ENCODE data around the gene CGB3.

The CGB3 gene

DNA sequence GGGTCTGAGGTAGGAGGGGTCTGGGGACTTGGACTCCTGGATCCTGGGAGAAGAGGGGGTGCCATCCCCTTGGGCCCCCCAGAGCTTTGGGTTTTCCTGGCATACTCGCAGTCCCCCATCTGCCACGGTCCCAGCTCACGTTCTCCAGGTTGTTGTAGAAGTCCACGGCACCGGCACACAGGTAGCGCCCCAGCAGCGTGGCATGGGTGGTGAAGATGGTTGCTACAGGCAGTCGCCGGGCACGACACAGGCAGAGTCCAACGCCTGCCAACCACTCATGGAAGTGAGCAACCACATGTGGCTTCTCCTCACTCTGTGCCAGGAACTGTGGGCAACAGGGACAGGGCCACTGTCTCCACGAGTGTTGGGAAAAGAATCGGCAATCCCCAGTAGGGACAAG lies 38.4 kb downstream of the CGB3 start:
- DNase-seq: no peak

DNA sequence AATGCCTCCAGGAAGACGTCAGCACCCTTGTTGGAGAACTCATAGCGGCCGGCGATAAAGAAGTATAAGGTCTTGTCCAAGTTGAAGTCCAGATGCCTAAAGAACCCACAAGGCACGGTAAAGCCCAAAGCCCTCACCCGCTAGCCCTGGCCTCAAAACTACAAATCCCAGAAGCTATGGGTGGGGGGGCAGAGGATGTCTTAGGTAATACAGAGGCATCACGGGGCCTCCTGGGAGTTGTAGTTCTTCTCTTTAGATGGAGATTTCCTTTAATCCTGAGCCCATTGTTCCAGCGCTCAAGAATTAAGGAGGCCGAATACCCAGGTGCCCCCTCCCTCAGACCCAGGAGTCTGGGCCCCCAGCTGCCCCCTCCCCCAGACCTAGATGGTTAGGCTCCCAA lies 41.9 kb downstream of the CGB3 start:
- no peak for DNase-seq

DNA sequence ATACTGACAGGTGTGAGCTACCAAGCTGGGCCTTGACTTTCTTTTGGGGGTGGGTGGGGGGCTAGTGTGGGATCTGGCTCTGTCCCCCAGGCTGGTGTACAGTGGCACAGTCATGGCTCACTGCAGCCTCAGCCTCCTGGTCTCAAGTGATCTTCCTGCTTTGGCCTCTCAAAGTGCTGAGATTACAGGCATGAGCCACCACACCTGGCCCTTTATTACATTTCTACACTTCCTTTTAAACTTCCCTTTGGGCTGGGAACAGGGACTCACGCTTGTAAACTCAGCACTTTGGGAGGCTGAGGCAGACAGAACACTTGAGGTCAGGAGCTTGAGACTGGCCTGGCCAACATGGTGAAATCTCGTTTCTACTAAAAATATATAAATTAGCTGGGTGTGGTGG lies 47.1 kb downstream of the CGB3 start:
- DNase-seq: no peak

DNA sequence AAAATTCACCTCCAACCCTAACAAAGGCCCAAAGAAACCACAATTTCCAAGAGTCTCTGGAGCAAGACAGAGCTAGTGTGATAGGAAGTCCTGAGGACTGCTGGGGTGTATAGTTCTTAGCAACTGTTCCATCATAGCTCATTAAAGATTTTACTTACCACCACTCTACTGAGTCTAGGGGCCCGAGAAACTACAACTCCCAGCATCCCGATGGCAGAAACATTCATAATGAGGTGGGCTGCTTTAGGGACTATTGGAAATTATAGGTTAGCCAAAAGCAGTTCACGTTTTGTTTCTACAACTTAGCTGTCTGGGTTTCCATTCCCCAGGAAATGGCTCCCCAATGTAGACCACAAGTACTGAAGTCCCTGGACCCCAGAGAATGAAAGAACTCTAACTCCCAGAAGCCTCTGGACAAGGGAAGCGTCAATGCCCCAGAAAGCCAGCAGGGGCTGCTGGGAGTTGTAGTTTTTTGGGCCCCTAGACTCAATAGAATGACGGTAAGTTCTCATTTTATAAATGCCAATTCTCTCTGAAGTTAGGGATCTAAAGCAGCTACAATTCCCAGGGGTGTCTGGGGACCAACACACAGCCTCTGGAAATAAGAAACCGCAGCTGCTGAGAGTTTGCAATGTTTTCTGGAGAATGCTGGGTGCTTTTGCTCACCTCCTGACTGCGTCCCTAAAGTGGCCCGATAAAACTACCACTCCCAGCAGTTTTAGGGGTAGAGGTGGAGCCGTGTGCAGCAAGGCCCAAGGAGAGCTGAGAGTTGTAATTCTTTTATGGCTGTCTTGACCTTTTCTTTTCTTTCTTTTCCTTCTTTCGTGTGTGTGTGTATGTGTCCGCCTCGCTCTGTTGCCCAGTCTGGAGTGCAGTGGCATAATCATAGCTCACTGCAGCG lies 47.9 kb downstream of the CGB3 start:
- DNase-seq: no peak
